Neural progenitor cell (in vitro differentiated cells): ENCODE data around the gene FRMPD2. TPM values are rescaled to one million over a fixed set of nuclear protein-coding genes. Genes with fewer than 3 reads are reported as not detected.

ENCODE experiments used
- DNase-seq: peaks from one replicate; pipeline ENCODE4 v3.0.0-alpha.2; 2016; ENCODE audit warnings: low spot score
- H2AFZ ChIP-seq: fragments of 200-600 bp; sonication (generic); replicated peaks from 2 replicates; pipeline ENCODE4 v1.6.1; 2016; ENCODE audit warnings: antibody characterized with exemption
- H3F3A ChIP-seq: fragments of 200-600 bp; sonication (generic); 2 replicates; pipeline ENCODE4 v1.6.1; 2016; ENCODE audit warnings: antibody characterized with exemption, low read depth
- H3K27ac ChIP-seq: fragments of 200-600 bp; sonication (generic); 2 replicates; pipeline ENCODE4 v1.5.1; 2016; ENCODE audit warnings: mild to moderate bottlenecking
- H3K27me3 ChIP-seq: fragments of 200-600 bp; sonication (generic); 2 replicates; pipeline ENCODE4 v1.6.1; 2016; ENCODE audit warnings: mild to moderate bottlenecking, moderate library complexity
- H3K36me3 ChIP-seq: fragments of 200-600 bp; sonication (generic); 2 replicates; pipeline ENCODE4 v1.5.1; 2016
- H3K4me1 ChIP-seq: fragments of 200-600 bp; sonication (generic); 2 replicates; pipeline ENCODE4 v1.6.1; 2016; ENCODE audit warnings: mixed run types
- H3K4me2 ChIP-seq: fragments of 200-600 bp; sonication (generic); 2 replicates; pipeline ENCODE4 v1.6.1; 2016
- H3K4me3 ChIP-seq: fragments of 200-600 bp; sonication (generic); 2 replicates; pipeline ENCODE4 v1.5.1; 2016
- H3K79me2 ChIP-seq: fragments of 200-600 bp; sonication (generic); 2 replicates; pipeline ENCODE4 v1.6.1; 2016; ENCODE audit warnings: low read depth
- H3K9ac ChIP-seq: fragments of 200-600 bp; sonication (generic); 2 replicates; pipeline ENCODE4 v1.6.1; 2016
- H3K9me3 ChIP-seq: fragments of 200-600 bp; sonication (generic); 2 replicates; pipeline ENCODE4 v1.5.1; 2016; ENCODE audit warnings: low read depth
- H4K20me1 ChIP-seq: fragments of 200-600 bp; sonication (generic); 2 replicates; pipeline ENCODE4 v1.6.1; 2016; ENCODE audit warnings: low read depth
- H3K27ac Mint-ChIP-seq: 3 replicates; pipeline ENCODE4 v1.8.0; 2021; ENCODE audit warnings: mixed read lengths
- H3K27me3 Mint-ChIP-seq: 2 replicates; pipeline ENCODE4 v1.8.0; 2022; ENCODE audit warnings: low read depth, mild to moderate bottlenecking, inconsistent platforms, moderate library complexity, mixed read lengths; ENCODE audit not compliant: insufficient read depth
- H3K36me3 Mint-ChIP-seq: 3 replicates; pipeline ENCODE4 v1.8.0; 2021; ENCODE audit warnings: mixed read lengths
- H3K4me1 Mint-ChIP-seq: 3 replicates; pipeline ENCODE4 v1.8.0; 2021; ENCODE audit warnings: mixed read lengths
- H3K4me3 Mint-ChIP-seq: 3 replicates; pipeline ENCODE4 v1.8.0; 2021; ENCODE audit warnings: mild to moderate bottlenecking, moderate library complexity, mixed read lengths
- H3K9me3 Mint-ChIP-seq: 3 replicates; pipeline ENCODE4 v1.8.0; 2020; ENCODE audit warnings: mixed read lengths
- EZH2 ChIP-seq: fragments of 200-600 bp; sonication (generic); IDR thresholded peaks from 2 replicates; pipeline ENCODE4 v1.6.1; 2017; ENCODE audit warnings: antibody characterized with exemption, mild to moderate bottlenecking, moderate library complexity
- EZH2phosphoT487 ChIP-seq: fragments of 200-600 bp; sonication (generic); IDR thresholded peaks from 2 replicates; pipeline ENCODE4 v1.6.1; 2017; ENCODE audit warnings: antibody characterized with exemption
- total RNA-seq: library from RNA; depleted of rRNA; stranded (reverse); fragments of >200 nt; gene quantifications from 2 replicates; pipeline ENCODE4 v1.2.3, GENCODE V29; 2015; ENCODE audit warnings: low replicate concordance
- TF ChIP-seq, protein P1 (sequence below): fragments of 200-600 bp; sonication (generic); IDR thresholded peaks from 2 replicates; pipeline ENCODE4 v1.5.1; 2017; ENCODE audit warnings: antibody characterized with exemption, mild to moderate bottlenecking

The FRMPD2 gene
- total RNA-seq, 1 donor from 2014 or later = not detected

GRCh38 chr10:48249763-48250351 is 24.6 kb downstream of the FRMPD2 start:
- Mint-ChIP-seq H3K27me3 (peaks cover 7% of the 10 kb centered on the region), H3K4me3 (no peak overlapping the region), H3K4me1 (peaks cover 12% of the 10 kb centered on the region), H3K27ac (no peak overlapping the region), H3K9me3 (no peaks in the 10 kb centered on the region), H3K36me3 (no peaks in the 10 kb centered on the region)
- no peak for DNase-seq
- Histone ChIP-seq H3K79me2 (no peaks in the 10 kb centered on the region), H3K4me3 (no peak overlapping the region), H3K27me3 (no peaks in the 10 kb centered on the region), H2AFZ (no peak overlapping the region), H3K4me2 (no peak overlapping the region), H3K9ac (no peak overlapping the region), H3K4me1 (peaks cover 16% of the 10 kb centered on the region), H3K27ac (no peak overlapping the region), H3F3A (no peaks in the 10 kb centered on the region), H3K9me3 (no peaks in the 10 kb centered on the region), H4K20me1 (no peaks in the 10 kb centered on the region), H3K36me3 (no peaks in the 10 kb centered on the region)
- TF ChIP-seq, protein P1, sequence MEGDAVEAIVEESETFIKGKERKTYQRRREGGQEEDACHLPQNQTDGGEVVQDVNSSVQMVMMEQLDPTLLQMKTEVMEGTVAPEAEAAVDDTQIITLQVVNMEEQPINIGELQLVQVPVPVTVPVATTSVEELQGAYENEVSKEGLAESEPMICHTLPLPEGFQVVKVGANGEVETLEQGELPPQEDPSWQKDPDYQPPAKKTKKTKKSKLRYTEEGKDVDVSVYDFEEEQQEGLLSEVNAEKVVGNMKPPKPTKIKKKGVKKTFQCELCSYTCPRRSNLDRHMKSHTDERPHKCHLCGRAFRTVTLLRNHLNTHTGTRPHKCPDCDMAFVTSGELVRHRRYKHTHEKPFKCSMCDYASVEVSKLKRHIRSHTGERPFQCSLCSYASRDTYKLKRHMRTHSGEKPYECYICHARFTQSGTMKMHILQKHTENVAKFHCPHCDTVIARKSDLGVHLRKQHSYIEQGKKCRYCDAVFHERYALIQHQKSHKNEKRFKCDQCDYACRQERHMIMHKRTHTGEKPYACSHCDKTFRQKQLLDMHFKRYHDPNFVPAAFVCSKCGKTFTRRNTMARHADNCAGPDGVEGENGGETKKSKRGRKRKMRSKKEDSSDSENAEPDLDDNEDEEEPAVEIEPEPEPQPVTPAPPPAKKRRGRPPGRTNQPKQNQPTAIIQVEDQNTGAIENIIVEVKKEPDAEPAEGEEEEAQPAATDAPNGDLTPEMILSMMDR = no peak
- TF ChIP-seq EZH2 (no peak), EZH2phosphoT487 (no peak)

- H3K9me3 Mint-ChIP-seq = no peaks in the 10 kb centered on the region
- no peaks in the 10 kb centered on the region for H3K9me3 ChIP-seq
- H4K20me1 ChIP-seq = no peaks in the 10 kb centered on the region
- H3K27ac ChIP-seq = no peak overlapping the region
- no peaks in the 10 kb centered on the region for H3K79me2 ChIP-seq
- H3K4me1 Mint-ChIP-seq = peaks cover 12% of the 10 kb centered on the region
- H3K27me3 Mint-ChIP-seq = peaks cover 7% of the 10 kb centered on the region
- H3K27ac Mint-ChIP-seq = no peak overlapping the region
- no peak for TF ChIP-seq EZH2phosphoT487
- TF ChIP-seq, protein P1 = no peak
- no peak for TF ChIP-seq EZH2
- no peak overlapping the region for H3K4me2 ChIP-seq
- H3K4me1 ChIP-seq = peaks cover 16% of the 10 kb centered on the region
- no peaks in the 10 kb centered on the region for H3K27me3 ChIP-seq
- DNase-seq = no peak
- no peak overlapping the region for H2AFZ ChIP-seq
- no peak overlapping the region for H3K4me3 ChIP-seq
- no peak overlapping the region for H3K4me3 Mint-ChIP-seq
- no peaks in the 10 kb centered on the region for H3K36me3 ChIP-seq
- H3K36me3 Mint-ChIP-seq = no peaks in the 10 kb centered on the region
- H3K9ac ChIP-seq = no peak overlapping the region
- H3F3A ChIP-seq = no peaks in the 10 kb centered on the region
Observed at GRCh38 chr10:48249004-48249762, 25.3 kb downstream of the FRMPD2 start.

- no peaks in the 10 kb centered on the region for H3K79me2 ChIP-seq
- H3K4me3 ChIP-seq = no peak overlapping the region
- H2AFZ ChIP-seq = no peak overlapping the region
- H3K36me3 ChIP-seq = no peaks in the 10 kb centered on the region
- H3K9me3 Mint-ChIP-seq = no peaks in the 10 kb centered on the region
- no peaks in the 10 kb centered on the region for H4K20me1 ChIP-seq
- H3K9me3 ChIP-seq = no peaks in the 10 kb centered on the region
- TF ChIP-seq, protein P1 = no peak
- TF ChIP-seq EZH2phosphoT487 (no peak), EZH2 (no peak)
- H3K4me1 Mint-ChIP-seq = peaks cover 14% of the 10 kb centered on the region
- H3K4me2 ChIP-seq = no peak overlapping the region
- H3K9ac ChIP-seq = no peak overlapping the region
- no peak overlapping the region for H3K4me3 Mint-ChIP-seq
- H3F3A ChIP-seq = no peaks in the 10 kb centered on the region
- no peaks in the 10 kb centered on the region for H3K36me3 Mint-ChIP-seq
- no peak for DNase-seq
- no peaks in the 10 kb centered on the region for H3K27me3 ChIP-seq
- no peak overlapping the region for H3K27ac ChIP-seq
- H3K4me1 ChIP-seq = peaks cover 16% of the 10 kb centered on the region
- H3K27ac Mint-ChIP-seq = no peak overlapping the region
- H3K27me3 Mint-ChIP-seq = peaks cover 7% of the 10 kb centered on the region
Observed at GRCh38 chr10:48248462-48248861, 26.0 kb downstream of the FRMPD2 start.
